IgD-negative memory B cell (primary cell): ENCODE data around the gene KRT86. TPM values are rescaled to one million over a fixed set of nuclear protein-coding genes. Genes with fewer than 3 reads are reported as not detected.
"Not testable (repeated sequence)": the region's sequence is repeated elsewhere in the genome, so short reads cannot be mapped to it uniquely, and the experiment has no call there.

Source experiments
- H3K27ac Mint-ChIP-seq, 3 donors: one replicate each; pipeline ENCODE4 v1.8.0; 2020 to 2022; ENCODE audit warnings: mild to moderate bottlenecking in 3 of 3, mixed read lengths in 3 of 3, moderate library complexity in 1 of 3
- H3K27me3 Mint-ChIP-seq: one replicate; pipeline ENCODE4 v1.8.0; 2021; ENCODE audit warnings: mixed read lengths
- H3K36me3 Mint-ChIP-seq: one replicate; pipeline ENCODE4 v1.8.0; 2020; ENCODE audit warnings: mild to moderate bottlenecking, mixed read lengths
- H3K4me1 Mint-ChIP-seq, 3 donors: one replicate each; pipeline ENCODE4 v1.8.0; 2020 to 2022; ENCODE audit warnings: mixed read lengths in 3 of 3, mild to moderate bottlenecking in 1 of 3
- H3K4me3 Mint-ChIP-seq, 4 donors: one replicate each; pipeline ENCODE4 v1.8.0; 2020 to 2022; ENCODE audit warnings: mild to moderate bottlenecking in 4 of 4, mixed read lengths in 4 of 4, moderate library complexity in 3 of 4
- H3K9me3 Mint-ChIP-seq, 3 donors: one replicate each; pipeline ENCODE4 v1.8.0; 2020 to 2021; ENCODE audit warnings: mixed read lengths in 3 of 3, mild to moderate bottlenecking in 1 of 3
- polyA plus RNA-seq: library from polyadenylated mRNA; unstranded; fragments of 300-500 nt; fragmentation: Illumina TruSeq; gene quantifications from one replicate; pipeline ENCODE4 v1.2.3, GENCODE V29; 2021

The KRT86 gene
- polyA plus RNA-seq, 1 donor from 2014 or later = not detected

DNA sequence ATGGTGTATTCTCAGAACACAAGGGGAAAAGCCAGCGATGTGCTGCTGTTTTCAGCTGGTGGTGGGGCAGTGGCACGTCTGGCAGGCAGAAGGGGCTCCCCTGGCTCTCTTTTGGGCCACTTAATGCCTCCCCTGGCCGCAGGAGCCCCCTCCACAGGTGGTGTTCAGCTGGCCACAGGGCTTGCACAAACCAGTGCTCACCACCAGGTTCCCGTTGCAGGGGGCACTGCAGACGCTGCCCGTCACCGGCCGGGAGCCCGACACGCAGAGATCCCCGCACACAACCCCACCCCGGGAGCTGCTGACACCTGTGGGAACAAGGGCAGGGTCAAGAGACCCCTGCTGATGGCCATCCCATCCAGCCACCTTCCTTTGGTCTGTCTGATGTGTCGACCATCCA lies 40.1 kb downstream of the KRT86 start:
- no peaks in the 10 kb centered on the region for H3K4me1 Mint-ChIP-seq
- H3K9me3 Mint-ChIP-seq = no peaks in the 10 kb centered on the region
- H3K27me3 Mint-ChIP-seq = peaks cover 33% of the 10 kb centered on the region
- peaks cover 4% of the 10 kb centered on the region for H3K36me3 Mint-ChIP-seq
- no peak overlapping the region for H3K4me3 Mint-ChIP-seq
- no peak overlapping the region for H3K27ac Mint-ChIP-seq

DNA sequence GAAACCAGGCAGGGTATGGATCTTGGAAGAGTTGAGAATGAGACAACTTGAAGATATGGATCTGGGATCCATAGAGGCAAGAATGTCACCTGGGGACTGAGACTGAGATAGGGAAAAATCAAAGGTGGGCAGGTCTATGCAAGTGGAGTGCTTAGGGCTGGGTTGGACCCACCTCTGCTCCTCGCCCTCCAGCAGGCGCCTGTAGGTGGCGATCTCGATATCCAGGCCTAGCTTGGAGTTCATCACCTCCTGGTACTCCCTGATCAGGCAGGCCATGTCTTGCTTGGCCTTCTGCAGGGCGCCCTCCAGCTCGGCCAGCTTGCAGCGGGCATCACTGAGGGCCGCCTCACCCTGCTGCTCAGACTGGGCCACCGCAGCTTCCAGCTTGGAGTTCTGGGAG lies 41.3 kb downstream of the KRT86 start:
- H3K27ac Mint-ChIP-seq, H3K4me1 Mint-ChIP-seq, H3K9me3 Mint-ChIP-seq, H3K36me3 Mint-ChIP-seq, H3K4me3 Mint-ChIP-seq: not testable (repeated sequence)
- peaks cover 30% of the 10 kb centered on the region for H3K27me3 Mint-ChIP-seq

DNA sequence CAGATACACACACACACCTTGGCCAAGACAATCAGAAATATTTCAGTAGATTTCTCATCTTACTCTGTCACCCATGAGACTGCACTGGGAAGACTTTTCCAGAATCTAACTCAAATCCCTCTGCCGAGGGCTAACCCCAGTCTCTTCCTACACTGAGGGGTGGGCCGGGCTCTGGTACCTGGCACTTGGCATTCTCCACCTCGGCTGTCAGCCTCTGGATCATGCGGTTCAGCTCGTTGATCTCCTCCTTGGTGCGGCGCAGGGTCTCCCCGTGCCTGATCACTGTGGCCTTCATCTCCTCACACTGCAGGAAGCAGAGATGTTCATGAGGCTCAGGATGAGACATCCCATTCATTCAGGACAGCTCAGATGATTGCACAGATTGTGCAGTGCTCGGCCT lies 41.8 kb downstream of the KRT86 start:
- no peak overlapping the region for H3K4me3 Mint-ChIP-seq
- H3K27me3 Mint-ChIP-seq = peaks cover 25% of the 10 kb centered on the region
- H3K36me3 Mint-ChIP-seq = peaks cover 4% of the 10 kb centered on the region
- H3K27ac Mint-ChIP-seq = no peak overlapping the region
- H3K4me1 Mint-ChIP-seq = no peaks in the 10 kb centered on the region
- H3K9me3 Mint-ChIP-seq = no peaks in the 10 kb centered on the region

DNA sequence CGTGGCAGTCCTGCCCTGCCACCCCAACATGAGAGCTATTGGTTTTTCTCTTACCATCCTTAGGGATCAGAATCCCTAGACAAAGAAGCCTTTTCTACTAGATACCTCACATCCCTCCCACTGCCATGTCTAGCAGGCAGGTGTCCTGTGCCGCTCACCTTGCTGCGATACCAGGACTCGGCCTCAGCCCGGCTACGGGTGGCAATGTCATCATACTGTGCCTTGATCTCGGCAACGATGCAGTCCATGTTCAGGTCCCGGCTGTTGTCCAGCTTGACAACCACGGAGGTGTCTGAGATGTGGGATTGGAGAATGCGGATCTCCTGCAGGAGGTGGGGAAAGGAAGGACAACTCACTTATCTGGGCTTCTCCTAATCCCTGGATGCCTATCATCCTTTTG lies 42.3 kb downstream of the KRT86 start:
- H3K27ac Mint-ChIP-seq = no peak overlapping the region
- H3K27me3 Mint-ChIP-seq = peaks cover 24% of the 10 kb centered on the region
- H3K4me3 Mint-ChIP-seq = no peak overlapping the region

DNA sequence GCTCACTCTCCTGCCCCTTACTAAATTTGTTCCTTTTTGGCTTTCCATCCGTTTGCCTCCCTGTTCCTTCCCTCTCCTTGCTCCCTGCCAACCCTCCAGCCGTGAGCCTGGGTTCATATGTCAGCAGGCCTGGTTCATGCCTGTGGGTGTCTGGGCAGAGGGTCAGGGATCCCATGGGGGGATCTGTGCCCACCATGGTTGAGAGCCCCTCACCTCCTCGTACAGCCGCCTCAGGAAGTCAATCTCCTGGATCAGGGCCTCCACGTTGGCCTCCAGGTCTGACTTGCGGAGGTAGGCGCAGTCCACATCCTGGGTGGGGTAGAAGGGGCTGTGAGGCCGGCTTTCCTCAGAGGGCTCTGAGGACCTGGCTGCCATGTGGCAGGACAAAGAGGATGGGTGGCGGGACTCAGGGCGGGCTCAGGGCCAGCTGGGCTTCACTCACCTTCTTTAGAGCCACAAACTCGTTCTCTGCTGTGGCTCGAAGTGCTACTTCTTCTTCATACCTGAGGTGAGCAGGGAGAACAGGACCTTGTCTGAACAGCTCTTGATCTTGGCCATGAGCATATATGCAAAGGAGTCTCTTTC lies 43.1 kb downstream of the KRT86 start:
- Mint-ChIP-seq H3K27me3 (peaks cover 24% of the 10 kb centered on the region), H3K27ac (no peak overlapping the region), H3K9me3 (no peaks in the 10 kb centered on the region), H3K36me3 (peaks cover 2% of the 10 kb centered on the region), H3K4me1 (no peaks in the 10 kb centered on the region), H3K4me3 (no peak overlapping the region)

More for the DNA sequence above, 42.3 kb downstream of the KRT86 start:
- peaks cover 4% of the 10 kb centered on the region for H3K36me3 Mint-ChIP-seq
- H3K9me3 Mint-ChIP-seq = no peaks in the 10 kb centered on the region
- no peaks in the 10 kb centered on the region for H3K4me1 Mint-ChIP-seq

DNA sequence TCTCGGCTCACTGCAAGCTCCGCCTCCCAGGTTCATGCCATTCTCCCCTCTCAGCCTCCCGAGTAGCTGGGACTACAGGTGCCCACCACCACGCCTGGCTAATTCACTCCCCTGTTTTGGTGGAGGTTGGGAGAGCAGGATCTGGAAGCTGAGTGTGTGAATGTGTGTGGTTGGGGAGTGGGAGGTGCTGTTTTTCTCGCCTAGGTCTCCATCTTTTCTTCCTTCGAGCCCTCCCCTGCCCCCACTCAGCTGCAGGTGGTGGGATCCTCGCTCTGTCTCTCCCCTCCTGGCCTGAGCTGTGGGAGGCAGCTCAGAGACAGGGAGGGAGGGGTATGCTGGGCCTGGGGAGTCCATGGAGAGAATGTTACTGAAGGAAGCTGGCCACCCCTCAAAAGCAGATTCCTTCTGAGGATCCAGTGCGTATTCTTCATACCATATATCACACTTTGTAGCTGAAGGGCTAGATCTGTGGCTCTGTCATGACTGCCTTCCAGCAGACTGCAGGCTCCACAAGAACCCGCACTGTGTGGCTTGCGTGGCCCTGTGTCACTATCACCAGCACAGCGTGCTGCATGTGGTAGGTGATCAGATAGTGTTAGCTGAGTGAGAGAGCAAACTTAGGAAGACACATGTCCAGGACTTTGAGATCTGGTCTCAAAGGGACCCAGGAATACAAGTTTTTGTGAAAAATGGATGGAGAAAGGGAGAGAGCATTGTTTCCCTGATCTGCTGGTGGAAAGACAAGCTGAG lies 44.0 kb downstream of the KRT86 start:
- H3K27ac Mint-ChIP-seq = no peak overlapping the region
- H3K36me3 Mint-ChIP-seq = peaks cover 1% of the 10 kb centered on the region
- H3K9me3 Mint-ChIP-seq = no peaks in the 10 kb centered on the region
- no peak overlapping the region for H3K4me3 Mint-ChIP-seq
- no peaks in the 10 kb centered on the region for H3K4me1 Mint-ChIP-seq
- H3K27me3 Mint-ChIP-seq = peaks cover 27% of the 10 kb centered on the region

DNA sequence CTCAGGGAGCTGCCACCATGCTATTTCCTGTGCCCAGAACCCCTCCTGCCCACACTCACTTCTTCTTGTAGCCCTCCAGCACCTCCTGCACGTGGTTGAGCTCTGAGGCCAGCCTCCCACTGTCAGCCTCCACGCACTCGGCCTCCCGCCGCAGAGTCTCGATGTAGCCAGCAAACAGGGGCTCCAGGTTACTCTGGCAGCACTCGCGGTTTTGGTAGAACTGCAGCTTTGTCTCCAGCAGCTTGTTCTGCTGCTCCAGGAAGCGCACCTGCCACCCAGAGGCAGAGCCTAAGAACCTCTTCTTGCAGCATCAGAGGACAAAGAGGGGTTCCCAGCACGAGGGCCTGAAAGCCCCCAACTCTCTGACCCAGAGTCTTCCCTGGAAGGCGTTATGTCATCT lies 44.7 kb downstream of the KRT86 start:
- Mint-ChIP-seq H3K27ac (no peak overlapping the region), H3K4me1 (no peaks in the 10 kb centered on the region), H3K27me3 (peaks cover 21% of the 10 kb centered on the region), H3K36me3 (peaks cover 1% of the 10 kb centered on the region), H3K4me3 (no peak overlapping the region), H3K9me3 (no peaks in the 10 kb centered on the region)

DNA sequence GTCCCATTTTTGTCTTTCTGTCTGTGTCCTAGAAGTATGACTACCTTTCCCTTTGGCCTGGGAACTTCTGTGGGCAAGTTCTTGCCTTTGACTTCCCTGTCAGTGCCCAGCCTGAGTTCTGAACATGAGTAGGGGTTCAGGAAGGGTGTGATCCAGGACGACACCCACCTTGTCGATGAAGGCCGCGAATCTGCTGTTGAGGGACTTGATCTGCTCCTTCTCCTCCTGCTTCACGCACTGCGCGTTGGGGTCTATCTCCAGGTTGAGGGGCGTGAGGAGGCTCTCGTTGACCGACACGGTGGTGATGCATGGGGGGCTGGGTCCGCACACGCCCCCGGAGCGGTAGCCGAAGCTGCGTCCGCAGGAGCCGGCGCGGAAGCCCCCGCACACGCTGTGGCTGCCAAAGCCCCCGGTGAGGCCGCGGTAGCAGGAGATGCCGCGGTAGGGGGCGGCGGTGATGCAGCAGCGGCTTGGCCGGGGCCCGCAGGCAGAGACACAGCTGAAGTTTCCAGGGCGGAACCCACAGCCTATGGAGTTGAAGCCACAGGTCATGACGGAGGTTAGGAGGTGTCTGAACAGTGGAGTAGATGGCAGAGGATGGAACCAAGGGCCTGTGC lies 46.4 kb downstream of the KRT86 start, which contains the start of gene KRT83:
Gene KRT83, minus strand, starts transcription at position 615 of the 617 bp plus-strand sequence. Its CDS starts 63 bp downstream, at position 552.
- Mint-ChIP-seq H3K36me3 (peaks cover 5% of the 10 kb centered on the region), H3K9me3 (no peaks in the 10 kb centered on the region), H3K4me1 (no peaks in the 10 kb centered on the region), H3K4me3 (no peak within 1 kb of the TSS), H3K27ac (peak within 1 kb of the TSS in 1 of 3 donors; percentile 43), H3K27me3 (peaks cover 26% of the 10 kb centered on the region)

DNA sequence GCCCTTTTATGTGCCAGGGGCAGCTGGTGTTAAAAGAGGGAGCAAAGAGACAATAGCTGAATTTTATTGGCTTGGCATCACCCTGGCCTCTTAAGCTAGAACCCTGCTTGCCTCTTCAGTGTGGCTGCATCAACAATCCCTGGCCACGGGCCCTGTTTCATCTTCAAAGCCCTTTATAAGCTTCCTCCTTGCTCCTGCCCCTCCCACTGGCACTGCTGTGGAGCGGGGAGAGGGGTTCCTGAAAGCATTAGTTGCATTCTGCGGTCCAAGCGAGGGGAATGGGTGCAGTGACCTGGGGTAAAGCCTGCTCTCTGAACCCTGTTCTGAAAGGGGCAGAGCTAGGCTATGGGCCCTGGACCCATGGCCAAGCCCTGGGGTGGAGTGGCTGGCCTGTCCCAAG lies 47.0 kb downstream of the KRT86 start:
- peak overlapping the region in 1 of 3 donors; percentile 43 for H3K27ac Mint-ChIP-seq
- peaks cover 26% of the 10 kb centered on the region for H3K27me3 Mint-ChIP-seq
- H3K36me3 Mint-ChIP-seq = peaks cover 5% of the 10 kb centered on the region
- H3K4me3 Mint-ChIP-seq = no peak overlapping the region
- H3K4me1 Mint-ChIP-seq = no peaks in the 10 kb centered on the region
- no peaks in the 10 kb centered on the region for H3K9me3 Mint-ChIP-seq

DNA sequence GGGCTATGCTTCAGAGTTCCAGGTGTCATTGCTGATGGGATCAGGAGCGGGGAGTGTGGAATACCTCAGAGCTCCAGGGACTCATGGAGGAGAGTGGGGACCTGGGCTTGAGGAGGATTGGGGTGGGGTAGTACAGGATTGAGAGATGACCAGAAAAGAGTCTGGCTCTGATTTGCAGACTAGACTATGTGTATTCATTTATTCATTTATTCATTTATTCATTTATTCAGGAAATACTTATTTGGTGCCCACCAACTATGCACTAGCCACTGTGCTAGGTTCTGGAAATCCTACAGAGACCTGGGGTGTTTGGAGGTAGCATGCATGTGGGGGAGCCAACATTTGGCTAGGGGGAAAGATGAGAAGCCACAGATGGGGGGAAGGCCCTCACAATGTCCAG lies 47.6 kb downstream of the KRT86 start:
- Mint-ChIP-seq H3K36me3 (peaks cover 5% of the 10 kb centered on the region), H3K27ac (peak overlapping the region in 1 of 3 donors; percentile 43), H3K4me3 (no peak overlapping the region), H3K9me3 (no peaks in the 10 kb centered on the region), H3K4me1 (no peaks in the 10 kb centered on the region), H3K27me3 (peaks cover 26% of the 10 kb centered on the region)

DNA sequence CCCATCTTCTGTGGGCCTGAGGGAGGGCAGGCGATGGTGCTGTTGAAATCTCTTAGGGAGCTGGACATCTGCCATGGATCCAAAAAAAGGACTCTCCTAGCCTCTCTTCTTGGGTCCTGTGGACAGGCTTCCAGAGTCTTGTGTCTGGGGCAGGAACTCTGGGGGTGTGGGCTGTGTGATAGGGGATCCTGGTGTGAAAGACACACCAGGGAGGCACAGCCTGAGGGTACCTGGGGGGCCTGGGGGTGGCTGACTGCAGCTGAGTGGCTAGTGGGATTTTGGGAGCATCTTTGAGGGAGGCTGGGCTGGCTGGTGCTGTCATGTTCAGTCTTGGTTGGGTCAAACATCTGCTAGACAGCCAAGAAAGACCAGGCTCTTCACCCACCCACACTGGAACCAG lies 48.6 kb downstream of the KRT86 start:
- no peaks in the 10 kb centered on the region for H3K9me3 Mint-ChIP-seq
- peaks cover 29% of the 10 kb centered on the region for H3K27me3 Mint-ChIP-seq
- no peak overlapping the region for H3K27ac Mint-ChIP-seq
- no peak overlapping the region for H3K4me3 Mint-ChIP-seq
- peaks cover 5% of the 10 kb centered on the region for H3K36me3 Mint-ChIP-seq
- H3K4me1 Mint-ChIP-seq = peaks cover 3 to 7% (median 5%) of the 10 kb centered on the region in 3 donors

DNA sequence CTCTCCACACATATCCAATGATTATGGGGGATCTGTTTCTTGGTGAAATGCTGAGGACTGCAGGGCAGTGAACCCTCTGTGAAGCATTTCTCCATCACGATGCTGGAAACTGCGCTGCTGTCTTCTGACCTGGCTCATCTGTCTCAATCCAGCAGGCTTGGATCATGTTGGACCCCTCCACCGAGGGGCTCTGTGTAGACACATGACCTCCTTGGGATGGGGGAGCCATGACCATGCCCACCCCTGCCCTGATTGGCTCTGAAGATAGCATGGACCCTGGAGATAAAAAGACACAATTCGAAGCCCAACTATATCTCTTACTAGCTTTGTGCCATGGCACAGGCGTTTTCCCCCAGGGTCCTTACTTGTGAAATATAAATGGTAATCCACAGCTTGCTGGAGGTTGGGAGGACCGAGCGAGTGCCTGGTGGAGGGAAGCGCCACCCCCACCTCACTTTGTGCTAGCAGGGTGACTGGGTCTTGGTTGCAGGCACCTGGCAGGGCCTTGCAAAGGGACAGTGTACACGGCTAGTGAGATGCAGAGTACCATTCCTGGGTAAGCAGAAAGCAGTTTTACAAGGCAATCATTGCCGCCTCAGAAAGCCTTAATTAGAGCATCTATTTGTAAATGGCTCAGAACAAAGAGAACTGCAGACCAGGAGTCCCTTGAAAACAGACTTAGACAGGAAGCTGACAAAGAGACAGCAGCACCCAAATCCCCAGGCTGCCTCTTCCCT lies 49.1 kb downstream of the KRT86 start:
- Mint-ChIP-seq H3K4me1 (peaks cover 3 to 7% (median 5%) of the 10 kb centered on the region in 3 donors), H3K4me3 (no peak overlapping the region), H3K9me3 (no peaks in the 10 kb centered on the region), H3K27ac (no peak overlapping the region), H3K36me3 (peaks cover 5% of the 10 kb centered on the region), H3K27me3 (peaks cover 25% of the 10 kb centered on the region)

DNA sequence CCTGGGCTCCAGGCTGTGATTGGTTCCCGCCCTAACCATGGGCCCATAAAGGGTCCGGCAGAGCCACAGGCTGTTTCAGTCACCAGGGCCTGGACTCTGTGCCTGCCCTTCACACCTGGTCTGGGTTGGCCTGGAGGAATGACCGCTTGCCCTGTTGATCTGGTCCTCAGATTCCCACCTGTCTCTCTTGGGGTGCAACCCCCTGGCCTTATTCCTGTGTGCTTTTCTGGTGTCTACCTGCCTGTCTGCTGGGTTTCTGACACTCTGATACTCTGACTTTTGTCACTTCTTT lies 49.7 kb downstream of the KRT86 start:
- no peak overlapping the region for H3K4me3 Mint-ChIP-seq
- H3K4me1 Mint-ChIP-seq = peaks cover 3 to 7% (median 5%) of the 10 kb centered on the region in 3 donors
- H3K9me3 Mint-ChIP-seq = no peaks in the 10 kb centered on the region
- H3K36me3 Mint-ChIP-seq = peaks cover 5% of the 10 kb centered on the region
- peaks cover 25% of the 10 kb centered on the region for H3K27me3 Mint-ChIP-seq
- no peak overlapping the region for H3K27ac Mint-ChIP-seq

DNA sequence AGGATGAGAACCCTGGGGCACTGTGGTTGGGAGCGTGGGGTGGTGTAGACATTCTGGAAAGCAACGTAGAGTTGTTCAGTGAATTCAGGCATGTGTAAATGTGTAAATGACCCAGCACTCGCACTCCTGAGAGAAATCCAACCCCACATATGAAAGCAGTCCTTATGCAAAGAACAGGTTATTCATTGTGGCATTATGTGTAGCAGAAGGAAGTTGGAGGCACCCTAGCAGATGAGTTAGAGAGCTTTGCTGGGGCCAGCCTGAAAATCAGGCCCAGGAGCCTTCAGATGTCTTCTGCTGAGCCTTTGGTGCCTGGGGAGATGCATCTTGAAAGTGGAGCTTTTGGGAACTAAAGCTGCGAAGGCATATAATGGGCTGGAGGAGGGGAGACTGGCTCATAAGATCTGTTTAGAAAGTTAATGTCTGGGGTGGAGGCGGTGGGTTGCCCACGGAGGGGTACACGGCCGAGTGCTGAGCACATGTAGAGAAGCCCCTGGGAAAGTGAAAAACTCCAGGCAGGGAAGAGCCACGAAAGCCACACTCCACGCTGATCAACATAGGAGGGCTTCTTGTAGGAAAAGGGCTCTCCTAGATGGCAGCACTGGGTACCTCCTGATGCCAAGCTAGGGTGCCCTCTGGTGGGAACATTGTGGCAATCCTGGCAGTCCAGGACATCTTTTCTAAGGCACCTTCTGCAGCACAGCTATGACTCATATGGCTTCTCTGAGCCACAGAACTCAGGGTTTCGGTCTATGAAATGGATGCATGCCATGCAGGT lies 52.8 kb downstream of the KRT86 start:
- H3K4me1 Mint-ChIP-seq = peaks cover 3 to 7% (median 5%) of the 10 kb centered on the region in 3 donors
- no peak overlapping the region for H3K27ac Mint-ChIP-seq
- H3K27me3 Mint-ChIP-seq = peaks cover 19% of the 10 kb centered on the region
- H3K9me3 Mint-ChIP-seq = no peaks in the 10 kb centered on the region
- H3K4me3 Mint-ChIP-seq = no peak overlapping the region
- peaks cover 5% of the 10 kb centered on the region for H3K36me3 Mint-ChIP-seq
